K562 (cell line): ENCODE measurements around the gene GABBR1. TPM values are rescaled to one million over a fixed set of nuclear protein-coding genes. Genes with fewer than 3 reads are reported as not detected.

Experiments used
- ASH1L ChIP-seq: fragments of 450-650 bp; IDR thresholded peaks from 2 replicates; pipeline ENCODE4 v1.6.1; 2018; ENCODE audit warnings: borderline replicate concordance, mild to moderate bottlenecking, low read depth; ENCODE audit not compliant: partially characterized antibody
- CBX5 ChIP-seq: IDR thresholded peaks from 2 replicates; pipeline ENCODE4 v1.6.1; 2014; ENCODE audit warnings: low read depth, borderline replicate concordance
- ERF ChIP-seq: fragments of 450-650 bp; formaldehyde crosslinking; IDR thresholded peaks from 2 replicates; pipeline ENCODE4 v1.4.0; 2020; ENCODE audit warnings: mild to moderate bottlenecking, mixed read lengths
- PHF21A ChIP-seq: fragments of 450-650 bp; IDR thresholded peaks from 2 replicates; pipeline ENCODE4 v1.6.1; 2017; ENCODE audit warnings: low read depth, borderline replicate concordance
- SIN3A ChIP-seq, 2 experiments: fragments of 150-350 bp in 1 of 2; IDR thresholded peaks; 2 replicates each; pipeline ENCODE4 v1.6.1; 2011 to 2016; ENCODE audit warnings: borderline replicate concordance in 2 of 2, low read depth in 2 of 2, low read length in 2 of 2, mild to moderate bottlenecking in 2 of 2, moderate library complexity in 2 of 2; ENCODE audit not compliant: control insufficient read depth in 1 of 2
- TCFL5 ChIP-seq: fragments of 250-450 bp; sonication (Bioruptor Pico); conservative IDR thresholded peaks from 2 replicates; pipeline ENCODE4 v1.6.1; 2021; ENCODE audit warnings: mild to moderate bottlenecking, moderate library complexity, matching md5 sums
- ZNF717 ChIP-seq: fragments of 250-450 bp; sonication (Bioruptor Pico); IDR thresholded peaks from 2 replicates; pipeline ENCODE4 v1.5.0; 2021
- ZNF76 ChIP-seq: fragments of 250-450 bp; sonication (Bioruptor Pico); IDR thresholded peaks from 2 replicates; pipeline ENCODE4 v1.4.0; 2020; ENCODE audit warnings: mild to moderate bottlenecking, moderate library complexity, borderline replicate concordance
- polyA plus RNA-seq, 8 experiments: library from polyadenylated mRNA; depleted of rRNA in 4 of 8; stranded (reverse) in 5 of 8; unstranded in 3 of 8; fragments of >200 nt; fragmentation: Nextera tagmentation in 2 of 8; fragmentation: Illumina TruSeq in 1 of 8; extraction: Ambion mirVana in 2 of 8; extraction: Trizol in 1 of 8; gene quantifications; 2 replicates each; pipeline versions ENCODE4 v1.2.1 to v1.2.3, GENCODE V29; 2011 to 2014; ENCODE audit warnings: inconsistent platforms in 1 of 8, missing spikeins in 1 of 8
- total RNA-seq, 7 experiments: library from RNA; depleted of rRNA in 6 of 7; stranded (reverse); fragments of >200 nt in 6 of 7; fragmentation: Illumina TruSeq in 2 of 7; extraction: Trizol in 2 of 7; gene quantifications; 2 replicates each; pipeline versions ENCODE4 v1.2.1 to v1.2.3, GENCODE V29; 2011 to 2021; ENCODE audit warnings: low replicate concordance in 1 of 7
- TF ChIP-seq, protein P1 (sequence below): fragments of 450-650 bp; IDR thresholded peaks from 2 replicates; pipeline ENCODE4 v1.6.1; 2017; ENCODE audit warnings: antibody characterized with exemption, mild to moderate bottlenecking
- TF ChIP-seq, protein P2 (sequence below), 2 experiments: fragments of 450-650 bp; IDR thresholded peaks; 2 replicates each; pipeline ENCODE4 v1.6.1; 2016
- TF ChIP-seq, protein P3 (sequence below): fragments of 250-450 bp; sonication (Bioruptor Pico); IDR thresholded peaks from 2 replicates; pipeline ENCODE4 v1.8.0; 2022; ENCODE audit warnings: inconsistent platforms, mild to moderate bottlenecking, moderate library complexity, borderline replicate concordance

GABBR1 gene
- total and polyA plus RNA-seq, 9 of the 15 experiments (the other 6 are each of a cell fraction or from before 2014, with no cell fraction given), result 2.2 to 48.3 (median 20.8) TPM

DNA sequence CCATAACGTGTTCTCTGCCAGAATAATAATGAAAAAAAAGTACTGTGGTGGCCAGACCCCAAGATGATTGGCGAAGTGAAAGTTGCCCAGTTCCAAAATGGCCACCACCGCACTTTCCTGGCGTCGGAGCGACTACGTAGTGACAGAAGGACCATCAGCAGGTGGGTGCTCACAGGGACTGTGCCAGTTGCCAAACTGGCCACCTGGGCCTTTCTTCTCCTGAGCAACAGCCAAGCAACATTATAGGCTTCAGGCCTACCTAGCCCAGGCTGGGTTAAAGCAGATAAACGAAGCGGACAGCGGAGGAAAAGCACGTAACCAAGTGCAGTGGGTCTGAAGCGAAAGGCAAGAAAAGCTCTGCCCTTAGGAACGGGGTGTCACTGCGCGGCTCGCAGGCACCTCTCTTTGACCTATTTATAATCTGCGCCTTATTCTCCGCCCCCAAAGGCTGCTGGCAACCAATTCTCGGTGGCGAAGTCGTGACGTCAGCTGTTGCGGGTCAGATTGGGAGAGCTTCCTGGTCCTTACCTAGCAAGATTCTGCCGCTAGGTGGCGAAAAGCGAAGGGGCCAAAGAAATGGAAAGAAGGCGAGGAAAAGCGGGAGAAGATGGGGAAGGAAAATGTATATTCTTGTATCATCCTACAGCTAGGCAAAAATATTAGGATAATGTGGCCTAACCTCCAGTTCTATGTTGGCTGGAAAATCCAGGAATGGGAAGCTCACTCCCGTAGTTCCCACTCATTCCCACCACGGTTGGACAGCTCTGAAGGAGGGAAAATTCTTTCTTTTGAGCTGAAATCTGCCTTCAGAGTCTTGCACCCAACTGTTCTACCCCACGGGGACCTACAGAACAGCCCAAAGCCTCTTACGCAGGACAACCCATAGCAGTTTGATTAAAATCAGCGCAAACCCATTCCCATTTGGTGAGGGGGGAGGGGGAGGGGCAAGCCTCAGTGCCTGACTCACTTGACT lies 17.0 kb upstream of the GABBR1 start (continued):
- TF ChIP-seq, protein P1, sequence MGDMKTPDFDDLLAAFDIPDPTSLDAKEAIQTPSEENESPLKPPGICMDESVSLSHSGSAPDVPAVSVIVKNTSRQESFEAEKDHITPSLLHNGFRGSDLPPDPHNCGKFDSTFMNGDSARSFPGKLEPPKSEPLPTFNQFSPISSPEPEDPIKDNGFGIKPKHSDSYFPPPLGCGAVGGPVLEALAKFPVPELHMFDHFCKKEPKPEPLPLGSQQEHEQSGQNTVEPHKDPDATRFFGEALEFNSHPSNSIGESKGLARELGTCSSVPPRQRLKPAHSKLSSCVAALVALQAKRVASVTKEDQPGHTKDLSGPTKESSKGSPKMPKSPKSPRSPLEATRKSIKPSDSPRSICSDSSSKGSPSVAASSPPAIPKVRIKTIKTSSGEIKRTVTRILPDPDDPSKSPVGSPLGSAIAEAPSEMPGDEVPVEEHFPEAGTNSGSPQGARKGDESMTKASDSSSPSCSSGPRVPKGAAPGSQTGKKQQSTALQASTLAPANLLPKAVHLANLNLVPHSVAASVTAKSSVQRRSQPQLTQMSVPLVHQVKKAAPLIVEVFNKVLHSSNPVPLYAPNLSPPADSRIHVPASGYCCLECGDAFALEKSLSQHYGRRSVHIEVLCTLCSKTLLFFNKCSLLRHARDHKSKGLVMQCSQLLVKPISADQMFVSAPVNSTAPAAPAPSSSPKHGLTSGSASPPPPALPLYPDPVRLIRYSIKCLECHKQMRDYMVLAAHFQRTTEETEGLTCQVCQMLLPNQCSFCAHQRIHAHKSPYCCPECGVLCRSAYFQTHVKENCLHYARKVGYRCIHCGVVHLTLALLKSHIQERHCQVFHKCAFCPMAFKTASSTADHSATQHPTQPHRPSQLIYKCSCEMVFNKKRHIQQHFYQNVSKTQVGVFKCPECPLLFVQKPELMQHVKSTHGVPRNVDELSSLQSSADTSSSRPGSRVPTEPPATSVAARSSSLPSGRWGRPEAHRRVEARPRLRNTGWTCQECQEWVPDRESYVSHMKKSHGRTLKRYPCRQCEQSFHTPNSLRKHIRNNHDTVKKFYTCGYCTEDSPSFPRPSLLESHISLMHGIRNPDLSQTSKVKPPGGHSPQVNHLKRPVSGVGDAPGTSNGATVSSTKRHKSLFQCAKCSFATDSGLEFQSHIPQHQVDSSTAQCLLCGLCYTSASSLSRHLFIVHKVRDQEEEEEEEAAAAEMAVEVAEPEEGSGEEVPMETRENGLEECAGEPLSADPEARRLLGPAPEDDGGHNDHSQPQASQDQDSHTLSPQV, result peak; percentile 41
- no peak for TF ChIP-seq ERF (CRISPR knock-in tag)
- TF ChIP-seq ASH1L, result no peak
- TF ChIP-seq SIN3A (IDR thresholded peaks at IDR 0.05; ENCODE audit: borderline replicate concordance in 2 of 2, control insufficient read depth in 1 of 2, low read depth in 2 of 2, low read length in 2 of 2), result no peak
- no peak for TF ChIP-seq ZNF717
- TF ChIP-seq CBX5, result no peak
- TF ChIP-seq, protein P2, sequence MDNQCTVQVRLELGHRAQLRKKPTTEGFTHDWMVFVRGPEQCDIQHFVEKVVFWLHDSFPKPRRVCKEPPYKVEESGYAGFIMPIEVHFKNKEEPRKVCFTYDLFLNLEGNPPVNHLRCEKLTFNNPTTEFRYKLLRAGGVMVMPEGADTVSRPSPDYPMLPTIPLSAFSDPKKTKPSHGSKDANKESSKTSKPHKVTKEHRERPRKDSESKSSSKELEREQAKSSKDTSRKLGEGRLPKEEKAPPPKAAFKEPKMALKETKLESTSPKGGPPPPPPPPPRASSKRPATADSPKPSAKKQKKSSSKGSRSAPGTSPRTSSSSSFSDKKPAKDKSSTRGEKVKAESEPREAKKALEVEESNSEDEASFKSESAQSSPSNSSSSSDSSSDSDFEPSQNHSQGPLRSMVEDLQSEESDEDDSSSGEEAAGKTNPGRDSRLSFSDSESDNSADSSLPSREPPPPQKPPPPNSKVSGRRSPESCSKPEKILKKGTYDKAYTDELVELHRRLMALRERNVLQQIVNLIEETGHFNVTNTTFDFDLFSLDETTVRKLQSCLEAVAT (IDR thresholded peaks at IDR 0.05), result 0 out of 4 replicates have a peak, but pooled peaks of 1 of the 2 experiments have one; percentile 38
- TF ChIP-seq TCFL5, result no peak
- no peak for TF ChIP-seq PHF21A
- no peak for TF ChIP-seq ZNF76
- TF ChIP-seq, protein P3, sequence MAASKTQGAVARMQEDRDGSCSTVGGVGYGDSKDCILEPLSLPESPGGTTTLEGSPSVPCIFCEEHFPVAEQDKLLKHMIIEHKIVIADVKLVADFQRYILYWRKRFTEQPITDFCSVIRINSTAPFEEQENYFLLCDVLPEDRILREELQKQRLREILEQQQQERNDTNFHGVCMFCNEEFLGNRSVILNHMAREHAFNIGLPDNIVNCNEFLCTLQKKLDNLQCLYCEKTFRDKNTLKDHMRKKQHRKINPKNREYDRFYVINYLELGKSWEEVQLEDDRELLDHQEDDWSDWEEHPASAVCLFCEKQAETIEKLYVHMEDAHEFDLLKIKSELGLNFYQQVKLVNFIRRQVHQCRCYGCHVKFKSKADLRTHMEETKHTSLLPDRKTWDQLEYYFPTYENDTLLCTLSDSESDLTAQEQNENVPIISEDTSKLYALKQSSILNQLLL, result no peak
